GM12891 (cell line): ENCODE data around the gene NME3.

ENCODE experiments used
- POLR2A ChIP-seq: IDR thresholded peaks from 2 replicates; pipeline ENCODE4 v1.6.1; 2011; ENCODE audit warnings: low read depth, low read length, control low read depth
- POLR2AphosphoS5 ChIP-seq: IDR thresholded peaks from 2 replicates; pipeline ENCODE4 v1.6.1; 2011; ENCODE audit warnings: low read depth, low read length, control low read depth

- TF ChIP-seq POLR2A: no peak
- TF ChIP-seq POLR2AphosphoS5: no peak
Observed at GRCh38 chr16:1734123-1734522, 37.2 kb downstream of the NME3 start.
